ENCODE results near the gene PTPDC1.

DNA sequence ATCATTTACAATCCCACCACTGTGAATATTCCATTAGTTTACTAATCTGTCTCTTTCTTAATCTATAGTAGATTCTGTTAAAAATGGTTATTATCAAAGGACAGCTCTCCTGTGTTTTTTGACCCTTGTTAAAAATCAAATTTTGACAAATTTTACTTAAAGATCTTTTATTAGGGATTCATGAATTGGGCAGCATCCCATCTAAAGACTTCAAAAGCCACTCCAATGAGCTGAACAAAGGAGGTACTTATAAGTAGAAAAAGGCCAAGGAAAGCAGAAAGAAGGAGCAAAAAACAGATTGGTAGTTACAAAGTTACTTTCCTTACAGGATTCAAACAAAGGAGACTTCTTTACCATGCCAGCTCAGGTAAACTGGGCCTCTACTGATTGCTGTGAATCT lies 44.5 kb upstream of the PTPDC1 start:
- no peak for TF ChIP-seq SUZ12 (IDR thresholded peaks at IDR 0.05)
- TF ChIP-seq NFRKB (IDR thresholded peaks at IDR 0.05) = no peak
- no peak for TF ChIP-seq FOXK2 (IDR thresholded peaks at IDR 0.05)
- no peak for TF ChIP-seq TARDBP (IDR thresholded peaks at IDR 0.05)

Measured in HEK293T (cell line).